Fibroblast of skin of scalp (primary cell): ENCODE data around the gene TOB2.
"Not testable (repeated sequence)": the region's sequence is repeated elsewhere in the genome, so short reads cannot be mapped to it uniquely, and the experiment has no call there.

Experiments
- DNase-seq: peaks from one replicate; pipeline ENCODE4 v3.0.0-alpha.2; 2013

Gene TOB2

DNA sequence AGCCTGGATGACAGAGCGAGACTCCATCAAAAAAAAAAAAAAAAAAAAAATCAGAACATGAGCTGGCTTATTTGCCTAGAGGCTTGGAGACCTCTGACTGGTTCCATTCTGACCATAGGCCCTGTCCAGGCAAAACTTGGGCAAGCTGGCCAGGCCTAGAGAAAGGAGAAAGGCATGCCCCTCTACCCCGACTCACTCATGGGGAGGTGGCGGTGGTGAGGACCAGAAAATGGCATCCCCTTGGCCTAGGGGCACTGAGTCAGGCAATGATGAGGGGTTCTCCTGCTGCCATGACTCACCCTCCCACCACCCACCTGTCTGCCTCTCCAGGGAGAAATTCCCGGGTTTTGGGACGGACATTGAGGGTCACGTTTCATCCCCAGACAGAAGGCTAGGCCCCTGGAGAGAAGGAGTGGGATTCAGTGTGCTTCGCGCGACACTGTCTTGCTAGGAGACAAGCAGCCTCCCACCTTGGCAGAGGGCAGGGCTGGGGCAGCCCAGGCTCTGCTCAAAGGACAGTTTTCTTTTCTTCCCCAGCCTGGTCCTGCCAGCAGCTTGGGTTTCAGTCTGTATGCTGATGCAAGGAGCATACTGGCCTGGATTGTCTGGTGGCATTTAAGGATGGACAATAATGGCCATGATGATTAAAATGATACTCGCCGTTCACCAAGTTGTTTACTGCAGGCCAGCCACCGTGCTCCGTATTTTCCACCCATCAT is 17.2 kb downstream of the TOB2 start:
- DNase-seq, result no peak

DNA sequence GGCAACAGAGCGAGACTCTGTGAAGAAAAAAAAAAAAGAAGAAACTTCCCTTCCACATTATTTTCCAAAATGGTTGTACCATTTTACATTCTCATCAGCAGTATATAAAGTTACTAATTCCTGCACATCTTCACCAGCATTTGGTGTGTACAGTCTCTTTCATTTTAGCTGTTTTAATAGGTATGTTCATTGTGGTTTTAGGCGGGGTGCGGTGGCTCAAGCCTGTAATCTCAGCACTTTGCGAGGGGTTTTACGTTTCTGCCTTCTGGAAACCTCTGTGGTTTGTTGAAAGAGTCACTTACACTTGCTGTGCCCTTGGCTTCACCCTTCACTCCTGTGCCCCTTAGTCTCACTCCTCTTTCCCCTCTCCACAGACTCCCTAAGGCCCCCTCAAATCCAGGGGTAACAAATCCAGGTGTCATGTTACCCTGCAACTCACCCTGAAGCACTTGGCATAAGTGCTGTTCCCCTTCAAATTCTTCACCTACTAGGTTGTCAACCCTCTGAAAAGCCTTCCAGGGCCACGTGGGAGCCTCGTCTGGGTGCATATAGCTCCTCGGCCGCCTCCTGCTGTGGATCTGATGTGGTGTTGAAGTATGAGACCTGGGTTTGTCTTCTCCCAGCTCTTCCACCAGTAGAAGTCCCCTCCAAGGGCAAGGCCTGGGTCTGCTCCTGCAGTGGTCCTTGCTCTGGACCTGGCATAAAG is 20.8 kb downstream of the TOB2 start:
- DNase-seq, result no peak

DNA sequence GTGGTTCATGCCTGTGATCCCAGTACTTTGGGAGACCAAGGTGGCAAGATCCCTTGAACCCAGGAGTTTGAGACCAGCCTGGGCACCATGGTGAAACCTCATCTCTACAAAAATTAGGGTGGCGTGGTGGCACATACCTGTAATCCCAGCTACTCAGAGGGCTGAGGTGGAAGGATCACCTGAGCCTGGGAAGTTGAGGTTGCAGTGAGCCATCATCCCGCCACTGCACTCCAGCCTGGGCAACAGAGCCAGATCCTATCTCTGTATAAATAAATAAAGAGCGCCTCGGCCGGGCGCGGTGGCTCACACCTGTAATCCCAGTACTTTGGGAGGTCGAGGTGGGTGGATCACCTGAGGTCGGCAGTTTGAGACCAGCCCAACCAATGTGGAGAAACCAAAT is 27.9 kb downstream of the TOB2 start:
- DNase-seq, result no peak

DNA sequence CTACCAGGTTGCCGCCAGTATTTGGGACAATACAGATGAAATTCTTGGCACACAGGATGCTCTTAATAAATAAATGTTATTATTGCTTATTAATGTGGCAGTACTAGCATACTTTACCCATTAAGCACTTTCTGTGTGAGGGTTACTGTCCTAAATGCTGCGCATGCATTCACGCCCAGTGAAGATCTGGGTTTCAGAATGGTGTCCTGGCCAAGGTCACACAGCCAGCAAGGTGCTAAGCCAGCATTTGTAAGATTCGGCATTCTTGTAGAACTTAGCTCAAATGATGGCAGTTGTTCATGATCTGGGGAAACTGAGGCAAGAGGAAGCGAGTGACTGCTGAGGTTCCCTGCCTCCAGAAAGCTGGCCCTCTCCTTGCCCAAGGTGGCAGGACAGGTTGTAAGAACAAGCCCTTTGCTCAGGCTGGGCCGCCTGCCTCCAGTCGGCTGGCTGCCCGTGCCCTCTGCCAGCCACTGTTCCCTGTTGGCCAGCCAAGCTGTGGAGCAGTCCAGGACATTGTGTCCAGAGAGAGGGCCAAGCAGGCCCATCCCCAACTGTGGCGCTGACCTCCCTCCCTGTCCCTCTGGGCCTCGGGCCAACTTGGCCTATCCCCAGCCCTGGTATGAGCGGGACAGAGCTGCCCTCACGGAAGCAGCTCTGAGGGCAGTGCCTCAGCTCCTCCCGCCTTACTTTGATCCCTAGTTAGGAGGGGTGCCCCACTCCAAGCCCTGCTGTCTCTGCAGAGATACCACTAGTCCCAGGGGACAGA is 28.8 kb downstream of the TOB2 start:
- DNase-seq, result no peak

DNA sequence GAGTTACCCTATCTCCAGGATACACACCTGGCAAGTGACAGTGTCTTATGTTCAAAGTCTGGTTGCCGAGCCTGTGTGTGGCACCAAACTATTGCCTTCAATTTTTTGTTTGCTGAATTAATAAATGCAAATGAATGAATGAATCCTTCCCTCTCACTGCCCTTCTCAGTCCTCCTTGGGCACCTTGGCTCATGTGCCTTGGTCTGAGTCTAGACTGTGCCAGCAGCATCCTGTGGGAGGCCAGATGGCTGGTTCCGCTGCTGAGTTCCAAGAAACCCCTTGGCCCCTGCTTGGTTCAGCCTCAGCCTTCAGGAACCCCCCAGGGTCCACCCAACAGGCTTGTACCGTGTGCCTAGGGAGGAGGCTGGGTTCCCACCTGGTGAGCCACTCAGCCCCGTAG is 31.0 kb downstream of the TOB2 start:
- no peak for DNase-seq

DNA sequence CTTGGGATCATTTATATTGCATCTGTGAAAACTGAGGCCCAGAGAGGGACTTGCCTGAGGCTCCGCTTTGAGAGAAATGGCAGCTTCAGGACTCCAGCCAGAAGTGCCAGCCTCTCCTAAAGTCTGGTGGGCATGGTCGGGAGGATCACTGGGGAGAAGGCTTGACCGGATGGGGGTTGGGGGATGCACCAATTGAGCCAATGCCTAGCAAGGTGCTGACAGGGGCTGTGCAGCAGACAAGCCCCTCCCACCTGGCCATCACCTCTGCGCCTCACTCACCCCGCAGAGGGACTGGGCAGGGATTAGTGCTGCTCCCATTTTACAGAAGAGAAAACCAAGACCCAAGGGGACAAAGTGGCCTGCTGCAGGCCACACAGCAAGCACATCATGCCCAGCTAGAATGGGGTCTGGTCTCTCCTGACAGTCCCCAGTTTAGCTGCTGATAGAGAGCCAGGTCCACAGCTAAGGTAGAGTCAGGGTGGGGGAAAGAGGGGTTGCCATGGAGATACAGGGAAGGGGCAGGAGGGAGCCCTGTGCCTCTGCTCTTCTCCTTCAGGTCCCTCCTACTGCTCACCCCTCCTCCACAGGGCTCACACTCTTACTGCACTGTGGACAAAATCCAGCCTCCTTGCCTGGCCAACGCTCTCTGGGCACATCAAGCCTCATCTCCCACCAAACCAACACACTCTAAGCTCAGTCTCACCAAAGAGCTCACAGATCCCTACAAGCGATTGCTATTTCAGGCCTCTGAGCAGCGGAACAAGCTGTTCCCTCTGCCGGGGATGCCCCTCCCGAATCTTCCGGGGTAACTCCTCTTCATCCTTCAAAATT is 35.4 kb downstream of the TOB2 start:
- DNase-seq, result no peak

DNA sequence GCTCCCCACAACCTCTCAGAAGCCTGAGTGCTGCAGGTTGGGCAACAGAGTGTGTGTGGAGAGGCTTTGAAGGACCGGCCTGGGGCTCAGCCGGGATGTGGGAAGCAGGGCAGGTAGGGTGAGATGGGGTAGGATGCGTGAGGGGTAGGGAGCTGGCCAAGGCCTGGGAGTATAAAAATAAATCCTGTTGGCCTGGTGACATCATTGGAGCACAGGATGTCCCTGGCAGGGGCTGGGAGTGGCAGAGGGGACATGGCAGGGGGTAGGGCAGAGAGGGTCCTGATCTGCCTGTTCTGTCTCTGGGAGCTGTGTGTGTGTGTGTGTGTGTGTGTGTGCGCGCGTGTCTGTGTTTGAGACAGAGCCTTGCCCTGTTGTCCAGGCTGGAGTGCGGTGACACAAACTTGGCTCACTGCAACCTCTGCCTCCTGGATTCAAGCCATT is 36.3 kb downstream of the TOB2 start:
- DNase-seq, result no peak

DNA sequence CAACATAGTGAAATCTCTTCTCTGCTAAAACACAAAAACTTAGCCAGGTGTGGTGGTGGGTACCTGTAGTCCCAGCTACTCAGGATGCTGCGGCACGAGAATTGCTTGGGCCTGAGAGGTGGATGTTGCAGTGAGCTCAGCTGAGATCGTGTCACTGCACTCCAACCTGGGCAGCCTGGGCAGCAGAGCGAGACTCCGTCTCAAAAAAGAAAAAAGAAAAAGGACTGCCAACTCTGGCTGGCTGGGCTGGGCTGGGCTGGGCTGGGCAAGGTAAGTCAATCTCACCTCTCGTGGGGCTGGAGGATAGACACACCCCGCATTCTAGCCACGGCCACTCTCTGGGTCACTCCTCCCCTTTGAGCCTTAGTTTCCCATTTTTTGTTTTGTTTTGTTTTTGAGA is 37.9 kb downstream of the TOB2 start:
- DNase-seq, result no peak

DNA sequence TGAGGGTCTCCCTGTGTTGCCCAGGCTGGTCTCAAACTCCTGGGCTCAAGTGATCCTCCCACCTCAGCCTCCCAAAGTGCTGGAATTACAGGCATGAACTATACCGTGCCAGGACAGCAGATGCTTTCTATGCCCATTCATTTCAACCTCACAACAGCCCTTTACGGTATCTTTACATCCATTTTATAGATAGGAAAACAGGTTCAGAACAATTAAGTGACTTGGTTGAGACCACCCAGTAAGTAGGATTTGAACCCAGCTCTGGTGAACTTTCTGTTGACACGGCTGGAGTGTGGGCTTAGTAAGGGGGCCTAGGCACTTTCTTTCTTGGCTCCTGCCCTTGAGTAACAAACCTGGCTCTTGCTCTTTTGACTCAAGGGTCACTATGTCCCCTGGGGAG is 39.2 kb downstream of the TOB2 start:
- no peak for DNase-seq

DNA sequence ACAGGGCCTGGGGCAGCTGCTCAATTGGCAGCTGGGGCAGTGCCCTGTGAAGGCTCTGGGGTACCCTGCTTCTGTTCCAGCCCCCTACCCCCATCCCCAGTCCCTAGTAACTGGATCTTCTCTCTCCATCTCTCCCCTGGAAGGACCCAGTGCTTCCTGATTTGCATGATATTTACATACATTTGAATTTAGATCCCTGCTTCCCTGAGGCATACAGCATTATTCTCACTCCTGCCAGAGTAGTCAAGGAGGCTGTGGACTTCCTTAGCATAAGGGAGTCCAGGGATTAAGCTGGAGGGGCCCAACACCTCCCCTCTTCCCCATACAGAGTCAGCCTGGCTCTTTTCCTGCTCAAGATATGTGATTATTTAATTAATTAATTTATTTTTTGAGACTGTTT is 40.2 kb downstream of the TOB2 start:
- DNase-seq, result no peak

DNA sequence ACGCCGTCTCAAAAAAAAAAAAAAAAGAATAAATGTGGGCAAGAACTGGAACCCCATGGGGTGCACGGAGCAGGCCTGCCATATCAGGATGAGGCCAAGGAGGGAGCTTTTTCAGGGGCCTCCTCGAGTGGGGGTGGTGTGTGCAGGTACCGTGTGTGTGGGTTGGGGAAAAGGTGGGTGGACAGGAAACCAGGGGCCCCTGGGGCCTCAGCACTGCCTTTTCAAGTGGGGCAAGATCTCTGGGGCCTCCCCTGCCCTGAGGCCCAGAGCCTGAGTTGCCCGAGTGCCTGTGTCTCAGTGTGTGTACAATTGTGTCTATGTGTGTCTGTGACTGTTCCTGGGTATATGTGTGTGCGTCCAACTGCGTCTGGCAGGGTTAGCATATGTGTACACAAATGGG is 41.0 kb downstream of the TOB2 start:
- no peak for DNase-seq

DNA sequence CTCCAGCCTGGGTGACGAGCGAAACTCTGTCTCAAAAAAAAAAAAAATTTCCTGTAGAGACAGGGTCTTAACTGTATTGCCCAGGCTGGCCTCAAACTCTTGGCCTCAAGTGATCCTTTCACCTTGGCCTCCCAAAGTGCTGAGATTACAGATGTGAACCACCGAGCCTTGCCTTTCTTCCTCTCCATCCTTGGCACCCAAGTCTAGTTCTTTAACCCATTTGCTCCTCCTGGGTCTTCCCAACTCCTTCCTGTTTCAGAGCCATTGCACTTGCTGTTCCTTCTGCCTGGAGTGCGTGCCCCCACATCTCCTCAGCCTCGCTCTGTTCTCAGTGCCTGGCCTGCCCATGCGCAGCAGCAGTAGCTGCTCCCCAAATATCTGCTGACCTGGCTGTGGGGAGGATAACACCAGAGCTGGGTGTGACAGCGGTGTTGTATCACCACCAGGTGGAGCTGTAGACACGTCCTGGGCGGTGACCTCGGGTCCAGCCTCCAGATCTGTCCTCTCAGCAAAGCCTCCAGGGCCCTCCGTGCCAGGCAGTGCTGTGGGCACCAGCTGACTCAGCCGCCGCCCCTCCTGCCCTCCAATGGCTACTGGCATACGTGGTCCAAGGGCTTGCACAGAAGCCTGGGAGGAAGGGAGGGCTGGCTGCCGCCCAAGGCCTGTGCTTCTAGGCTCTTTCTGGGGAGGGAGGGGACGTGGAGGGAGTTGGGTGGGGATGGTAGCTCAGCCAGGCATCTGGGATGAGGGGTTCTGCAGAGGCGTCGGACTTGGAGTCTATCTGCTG is 42.9 kb downstream of the TOB2 start:
- DNase-seq, result peak; percentile 88

DNA sequence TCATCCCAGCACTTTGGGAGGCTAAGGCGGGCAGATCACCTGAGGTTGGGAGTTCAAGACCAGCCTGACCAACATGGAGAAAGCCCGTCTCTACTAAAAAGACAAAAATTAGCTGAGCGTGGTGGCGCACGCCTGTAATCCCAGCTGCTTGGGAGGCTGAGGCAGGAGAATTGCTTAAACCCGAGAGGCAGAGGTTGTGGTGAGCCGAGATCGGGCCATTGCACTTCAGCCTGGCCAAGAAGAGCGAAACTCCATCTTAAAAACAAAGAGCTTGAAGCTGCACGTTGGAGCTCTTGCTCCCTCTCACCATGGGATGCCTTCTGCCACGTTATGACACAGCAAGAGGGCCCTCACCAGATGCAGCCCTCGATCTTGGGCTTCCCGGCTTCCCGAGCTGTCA is 43.8 kb downstream of the TOB2 start:
- DNase-seq, result not testable (repeated sequence)

DNA sequence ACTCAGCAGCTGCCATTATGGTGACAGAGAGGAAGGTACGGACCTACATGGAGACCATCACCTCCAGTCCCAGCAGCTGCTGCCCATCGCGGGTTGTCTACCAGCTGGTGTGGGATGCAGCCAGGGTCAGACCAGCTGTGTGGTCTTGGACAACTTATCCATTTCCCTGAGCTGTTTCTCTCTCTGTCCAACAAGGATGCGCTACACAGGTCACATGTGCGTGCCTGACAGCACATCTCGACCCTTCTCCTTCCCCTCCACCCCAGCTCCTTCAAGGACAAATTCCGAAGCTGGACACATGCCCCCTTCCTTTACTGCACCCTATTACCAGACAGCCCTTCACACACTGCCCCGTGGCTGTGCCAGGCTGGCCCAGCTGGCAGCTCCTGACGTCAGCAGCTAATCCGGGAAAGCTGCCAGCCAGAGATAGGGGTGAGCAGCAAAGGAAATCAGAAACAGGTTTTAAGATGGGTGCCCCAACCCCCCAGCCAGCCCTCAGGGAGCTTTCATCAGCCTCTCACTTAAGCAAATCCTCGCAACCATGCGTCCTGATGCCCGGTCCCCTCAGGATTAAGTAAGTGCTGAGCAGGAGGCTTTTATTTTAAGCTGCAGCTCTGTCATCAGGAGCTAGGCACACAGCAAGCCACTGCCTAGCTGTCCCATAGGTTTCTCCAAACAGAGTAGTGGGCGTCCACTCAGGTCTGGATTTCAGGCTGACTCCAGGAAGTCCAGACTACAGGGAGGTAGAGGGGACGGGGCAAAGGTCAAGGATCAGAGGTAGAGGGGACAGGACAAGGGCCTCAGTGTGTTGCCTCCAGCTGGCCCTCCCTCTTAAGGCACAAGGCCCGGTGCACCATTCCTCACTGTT is 44.6 kb downstream of the TOB2 start:
- DNase-seq, result peak; percentile 85

DNA sequence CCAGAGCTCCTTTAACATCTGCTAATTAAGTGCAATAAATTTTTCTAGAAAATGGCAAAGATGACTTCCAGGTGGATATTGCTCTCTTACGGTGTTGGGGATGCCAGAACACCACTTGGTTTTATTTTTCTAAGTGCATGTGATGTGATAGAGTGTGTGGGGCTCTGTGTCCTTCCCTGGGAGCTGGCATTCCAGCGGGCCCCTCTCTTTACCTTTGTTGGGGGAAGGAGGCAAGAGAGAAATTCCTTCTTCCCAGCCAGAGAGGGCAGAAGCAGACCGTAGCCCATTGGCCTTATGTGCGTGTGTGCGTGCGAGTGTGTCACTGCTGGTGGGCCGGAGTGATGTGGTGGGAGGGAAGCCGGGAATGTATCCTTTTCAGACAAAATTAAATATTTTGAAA is 47.7 kb downstream of the TOB2 start:
- DNase-seq, result peak; percentile 41

DNA sequence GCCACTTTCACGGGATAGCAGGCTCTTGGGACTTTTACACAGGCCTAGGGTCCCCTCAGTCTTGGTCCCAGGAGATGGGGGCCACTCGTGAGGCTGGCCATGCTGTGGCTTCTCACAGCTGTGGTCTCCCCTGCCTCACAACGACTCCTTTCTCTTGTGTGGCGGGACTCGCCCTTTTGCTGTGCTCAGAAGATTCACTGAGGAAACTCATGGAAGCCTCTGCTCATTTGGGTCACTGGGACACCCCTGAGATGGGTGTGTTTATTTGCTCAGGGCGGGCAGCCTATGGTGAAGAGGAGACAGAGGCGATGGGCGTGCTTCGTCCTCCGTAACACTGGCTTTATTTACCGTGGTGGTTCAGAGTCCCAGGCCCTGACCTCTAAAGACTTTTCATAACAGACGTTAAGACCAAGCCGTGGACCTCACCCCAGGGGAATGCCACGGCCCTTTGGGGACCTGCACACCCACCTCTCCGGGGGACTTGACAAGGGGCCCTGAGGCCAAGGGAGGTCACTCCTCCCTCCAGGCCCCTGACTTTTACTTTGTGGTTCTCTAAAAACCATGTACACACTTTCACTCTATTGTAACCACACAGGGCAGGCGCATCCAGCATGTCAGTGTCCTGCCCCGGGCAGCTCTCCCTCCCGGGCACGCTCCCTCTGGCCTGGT is 49.3 kb downstream of the TOB2 start:
- no peak for DNase-seq

DNA sequence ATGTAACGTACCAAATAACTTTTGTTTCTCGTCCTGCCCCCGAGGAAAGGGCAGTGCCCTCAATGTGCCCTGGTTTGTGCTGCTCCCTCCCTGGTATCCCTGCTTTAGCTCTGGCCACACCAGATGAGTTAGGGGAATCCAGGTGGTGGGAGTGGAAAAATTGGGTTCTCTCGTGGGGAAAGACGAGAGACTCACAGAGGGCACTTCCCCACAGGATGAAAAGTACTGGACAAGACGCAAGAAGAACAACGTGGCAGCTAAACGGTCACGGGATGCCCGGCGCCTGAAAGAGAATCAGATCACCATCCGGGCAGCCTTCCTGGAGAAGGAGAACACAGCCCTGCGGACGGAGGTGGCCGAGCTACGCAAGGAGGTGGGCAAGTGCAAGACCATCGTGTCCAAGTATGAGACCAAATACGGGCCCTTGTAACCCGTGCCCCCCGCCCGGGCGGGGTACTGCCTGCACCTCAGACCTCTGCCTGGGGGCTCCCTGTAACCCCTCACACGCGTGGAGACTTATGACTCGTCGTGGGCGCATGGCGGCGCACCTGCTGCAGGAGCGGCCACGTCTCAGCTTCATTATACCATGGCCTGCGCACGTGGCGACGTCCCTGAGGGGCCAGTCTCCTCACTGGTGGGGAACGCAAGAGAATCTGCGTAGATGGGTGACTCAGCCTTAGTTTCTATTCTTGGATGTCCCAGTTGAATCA is 50.9 kb downstream of the TOB2 start:
- DNase-seq, result no peak

DNA sequence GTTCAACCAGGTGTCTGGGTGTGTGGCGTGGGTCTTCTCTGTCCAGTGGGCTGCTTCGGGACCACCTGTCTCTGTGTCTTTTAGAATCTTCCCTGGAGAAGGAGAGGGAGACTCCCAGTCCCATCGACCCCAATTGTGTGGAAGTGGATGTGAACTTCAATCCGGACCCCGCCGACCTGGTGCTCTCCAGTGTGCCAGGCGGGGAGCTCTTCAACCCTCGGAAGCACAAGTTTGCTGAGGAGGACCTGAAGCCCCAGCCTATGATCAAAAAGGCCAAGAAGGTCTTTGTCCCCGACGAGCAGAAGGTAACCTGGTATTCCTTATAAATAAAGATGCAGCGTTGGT is 52.6 kb downstream of the TOB2 start:
- no peak for DNase-seq

DNA sequence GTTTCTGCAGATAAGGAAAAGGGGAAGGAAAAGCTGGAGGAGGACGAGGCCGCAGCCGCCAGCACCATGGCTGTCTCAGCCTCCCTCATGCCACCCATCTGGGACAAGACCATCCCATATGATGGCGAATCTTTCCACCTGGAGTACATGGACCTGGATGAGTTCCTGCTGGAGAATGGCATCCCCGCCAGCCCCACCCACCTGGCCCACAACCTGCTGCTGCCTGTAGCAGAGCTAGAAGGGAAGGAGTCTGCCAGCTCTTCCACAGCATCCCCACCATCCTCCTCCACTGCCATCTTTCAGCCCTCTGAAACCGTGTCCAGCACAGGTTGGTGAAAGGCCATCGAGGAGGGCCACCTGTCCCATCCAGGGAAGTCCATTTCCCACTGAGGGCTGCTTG is 59.3 kb downstream of the TOB2 start:
- DNase-seq, result no peak

DNA sequence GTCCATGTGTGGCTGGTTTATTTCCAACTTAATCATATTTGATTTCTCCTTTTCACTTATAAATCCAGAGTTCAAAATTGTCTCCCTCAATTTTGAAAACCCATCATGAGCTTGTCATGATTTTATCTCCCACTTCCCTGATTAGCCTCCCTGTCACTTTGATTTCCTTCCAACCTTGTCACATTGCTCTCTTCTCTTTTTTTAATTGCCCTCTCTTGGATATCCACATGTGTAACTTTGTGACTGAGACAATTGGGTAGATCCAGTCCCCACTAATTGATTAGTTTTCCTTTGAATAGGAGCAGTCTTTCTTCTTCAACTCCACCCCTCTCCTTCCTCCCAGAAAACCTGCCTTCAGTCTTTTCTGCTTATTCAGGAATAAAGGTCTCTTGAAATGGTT is 62.5 kb downstream of the TOB2 start:
- no peak for DNase-seq
